Lower leg skin (tissue), 4 donors: ENCODE results near the gene IL17B. TPM values are rescaled to one million over a fixed set of nuclear protein-coding genes. Genes with fewer than 3 reads are reported as not detected.
A peak's percentile ranks its signal among the peaks of the same experiment; 100 is the strongest.

Source experiments
- DNase-seq, 2 donors: peaks; one replicate each; pipeline ENCODE4 v3.0.0-alpha.2; 2019; ENCODE audit warnings: low spot score in 2 of 2
- H3K4me3 ChIP-seq: fragments of 200-600 bp; sonication (generic); 2 replicates; pipeline ENCODE4 v1.5.1; 2017; ENCODE audit warnings: mild to moderate bottlenecking, low read depth; ENCODE audit not compliant: poor library complexity, severe bottlenecking
- POLR2A ChIP-seq, 2 donors: fragments of 450-650 bp; IDR thresholded peaks; one replicate each; pipeline ENCODE4 v1.6.1; 2016 to 2017; ENCODE audit warnings: antibody characterized with exemption in 2 of 2, mild to moderate bottlenecking in 1 of 2, moderate library complexity in 1 of 2
- WGBS, 2 donors: methylation state at CpG; one replicate each; pipeline ENCODE4 v1.1.5; 2018; 5-methylcytosine and 5-hydroxymethylcytosine counted together
- intact Hi-C: fragments of 100-400 bp; cut with DNase I; formaldehyde crosslinking; loops from one replicate; pipeline ENCODE4 v1.15.0; 2023; ENCODE audit warnings: low total_unique reads
- total RNA-seq, 4 donors: library from RNA; depleted of rRNA; stranded (reverse); fragments of >200 nt; gene quantifications; one replicate each; pipeline ENCODE4 v1.1.0, GENCODE V29; 2016
- TF ChIP-seq, protein P1 (sequence below), 3 donors: fragments of 450-650 bp; IDR thresholded peaks; one replicate each; pipeline ENCODE4 v1.5.1; 2016; ENCODE audit warnings: antibody characterized with exemption in 3 of 3, mild to moderate bottlenecking in 3 of 3, moderate library complexity in 2 of 3

IL17B gene
- total RNA-seq, 4 donors from 2014 or later = not detected

GRCh38 chr5:149364719-149365118 lies 14.4 kb downstream of the IL17B start:
- TF ChIP-seq POLR2A (IDR thresholded peaks at IDR 0.05) = no peak
- TF ChIP-seq, protein P1, sequence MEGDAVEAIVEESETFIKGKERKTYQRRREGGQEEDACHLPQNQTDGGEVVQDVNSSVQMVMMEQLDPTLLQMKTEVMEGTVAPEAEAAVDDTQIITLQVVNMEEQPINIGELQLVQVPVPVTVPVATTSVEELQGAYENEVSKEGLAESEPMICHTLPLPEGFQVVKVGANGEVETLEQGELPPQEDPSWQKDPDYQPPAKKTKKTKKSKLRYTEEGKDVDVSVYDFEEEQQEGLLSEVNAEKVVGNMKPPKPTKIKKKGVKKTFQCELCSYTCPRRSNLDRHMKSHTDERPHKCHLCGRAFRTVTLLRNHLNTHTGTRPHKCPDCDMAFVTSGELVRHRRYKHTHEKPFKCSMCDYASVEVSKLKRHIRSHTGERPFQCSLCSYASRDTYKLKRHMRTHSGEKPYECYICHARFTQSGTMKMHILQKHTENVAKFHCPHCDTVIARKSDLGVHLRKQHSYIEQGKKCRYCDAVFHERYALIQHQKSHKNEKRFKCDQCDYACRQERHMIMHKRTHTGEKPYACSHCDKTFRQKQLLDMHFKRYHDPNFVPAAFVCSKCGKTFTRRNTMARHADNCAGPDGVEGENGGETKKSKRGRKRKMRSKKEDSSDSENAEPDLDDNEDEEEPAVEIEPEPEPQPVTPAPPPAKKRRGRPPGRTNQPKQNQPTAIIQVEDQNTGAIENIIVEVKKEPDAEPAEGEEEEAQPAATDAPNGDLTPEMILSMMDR (IDR thresholded peaks at IDR 0.05) = no peak
- DNase-seq = peak in 1 of 2 donors; percentile 71
- no peak overlapping the region for H3K4me3 ChIP-seq
- 96% methylated on average over 2 of the region's 2 CpGs for WGBS, 2 donors
- intact Hi-C loops = no loop called here

DNA sequence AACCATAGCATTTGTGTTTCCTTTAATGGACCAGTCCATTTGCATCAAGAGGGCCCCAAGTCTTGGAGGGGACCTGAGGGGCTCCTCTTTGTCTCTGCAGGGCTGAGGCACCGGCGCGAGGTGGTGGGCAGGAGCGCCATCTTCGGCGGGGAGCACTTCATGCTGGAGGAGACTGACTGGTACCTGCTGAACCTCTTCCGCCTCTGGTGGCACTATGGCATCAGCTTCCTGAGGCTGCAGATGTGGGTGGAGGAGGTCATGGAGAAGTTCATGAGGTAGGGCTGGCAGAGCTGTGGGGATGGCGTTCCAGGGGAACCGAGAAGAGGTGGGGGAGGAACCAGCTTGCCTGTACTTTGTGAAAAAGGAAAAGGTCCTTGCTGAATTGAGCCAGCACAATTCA lies 15.2 kb downstream of the IL17B start:
- DNase-seq = peak in 1 of 2 donors; percentile 83
- 90 to 91% methylated on average over 9 of the region's 9 CpGs for WGBS, 2 donors
- intact Hi-C loops = no loop called here
- TF ChIP-seq POLR2A (IDR thresholded peaks at IDR 0.05) = no peak
- TF ChIP-seq, protein P1 (IDR thresholded peaks at IDR 0.05) = no peak
- no peak overlapping the region for H3K4me3 ChIP-seq

- TF ChIP-seq POLR2A (IDR thresholded peaks at IDR 0.05) = no peak
- H3K4me3 ChIP-seq = no peak overlapping the region
- intact Hi-C loops = no loop called here
- peak in 1 of 2 donors; percentile 45 for DNase-seq
These were observed 15.7 kb downstream of the IL17B start for GRCh38 chr5:149363358-149363757.

DNA sequence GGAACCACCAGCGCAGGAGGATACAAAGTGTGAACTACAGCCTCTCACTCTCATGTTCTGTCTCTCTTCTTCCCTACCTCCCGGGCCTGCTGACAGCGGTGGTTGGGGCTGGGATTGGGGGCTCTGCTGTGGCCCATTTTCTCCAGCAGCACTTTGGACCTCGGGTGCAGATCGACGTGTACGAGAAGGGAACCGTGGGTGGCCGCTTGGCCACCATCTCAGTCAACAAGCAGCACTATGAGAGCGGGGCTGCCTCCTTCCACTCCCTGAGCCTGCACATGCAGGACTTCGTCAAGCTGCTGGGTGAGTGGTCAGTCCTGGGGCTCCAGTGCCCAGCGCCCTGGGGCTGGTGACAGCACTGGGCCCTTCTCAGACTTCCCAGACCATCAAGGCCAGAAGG lies 16.6 kb downstream of the IL17B start:
- 87 to 94% methylated on average over 12 of the region's 12 CpGs for WGBS, 2 donors
- H3K4me3 ChIP-seq = no peak overlapping the region
- peak in 1 of 2 donors; percentile 70 for DNase-seq
- TF ChIP-seq POLR2A (IDR thresholded peaks at IDR 0.05) = no peak
- TF ChIP-seq, protein P1 (IDR thresholded peaks at IDR 0.05) = no peak
- intact Hi-C loops = no loop called here

DNA sequence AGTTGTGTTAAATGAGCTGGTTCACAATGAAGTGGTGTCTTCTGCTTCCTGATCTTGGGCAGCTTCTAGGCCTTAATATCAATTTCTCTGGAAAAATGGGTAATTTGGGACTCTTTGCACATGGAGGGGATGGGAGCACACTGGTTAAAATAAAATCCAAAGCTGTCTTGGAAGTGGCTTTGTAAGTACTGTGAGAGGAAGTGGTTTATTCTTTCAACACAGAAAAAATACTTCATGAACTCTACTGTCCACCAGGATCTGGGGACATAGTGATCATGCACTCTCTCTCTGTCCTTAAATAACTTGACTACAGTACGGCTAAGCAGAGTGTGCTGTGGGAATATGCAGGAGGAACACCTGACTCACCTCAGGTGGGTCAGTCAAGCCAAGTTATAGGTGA lies 18.8 kb downstream of the IL17B start:
- 73 to 78% methylated on average over 1 of the region's 1 CpG for WGBS, 2 donors
- DNase-seq = no peak
- intact Hi-C loops = no loop called here
- no peak overlapping the region for H3K4me3 ChIP-seq
- TF ChIP-seq POLR2A (IDR thresholded peaks at IDR 0.05) = no peak
- TF ChIP-seq, protein P1 (IDR thresholded peaks at IDR 0.05) = no peak

GRCh38 chr5:149358868-149359495 lies 20.1 kb downstream of the IL17B start:
- DNase-seq = no peak
- 64 to 68% methylated on average over 8 of the region's 8 CpGs for WGBS, 2 donors
- intact Hi-C loops = no loop called here
- no peak overlapping the region for H3K4me3 ChIP-seq
- TF ChIP-seq, protein P1 (IDR thresholded peaks at IDR 0.05) = no peak
- TF ChIP-seq POLR2A (IDR thresholded peaks at IDR 0.05) = no peak
